ENCODE measurements around the gene TRIM9. TPM values are rescaled to one million over a fixed set of nuclear protein-coding genes. Genes with fewer than 3 reads are reported as not detected.

TRIM9 gene
- total and polyA plus RNA-seq, 2 of the 4 experiments (the other 2 are of a cell fraction): under 0.01 to 0.09 TPM

Other genes starting within 250 kb of the TRIM9 start
- gene ABHD12B, start 223.1 kb downstream of the TRIM9 start, total RNA-seq (2012; rRNA removed): 0.18 TPM in 1 of 2 replicates, not detected in the other
- not detected in 2 replicates for gene ABHD12B, start 223.1 kb downstream of the TRIM9 start, polyA plus RNA-seq (2012; rRNA removed)
- 70.4 and 73.0 TPM in 2 replicates for gene PYGL, start 150.6 kb downstream of the TRIM9 start, total RNA-seq (2012; rRNA removed)
- gene PYGL, start 150.6 kb downstream of the TRIM9 start, polyA plus RNA-seq (2012; rRNA removed): 49.4 and 52.3 TPM in 2 replicates
- 24.7 and 47.8 TPM in 2 replicates for gene TMX1, start 145.1 kb upstream of the TRIM9 start, total RNA-seq (2012; rRNA removed)
- 11.1 and 15.3 TPM in 2 replicates for gene TMX1, start 145.1 kb upstream of the TRIM9 start, polyA plus RNA-seq (2012; rRNA removed)

Measured in IMR-90 (cell line).